ENCODE results near the gene SLC43A3.
"Not testable (repeated sequence)": the region's sequence is repeated elsewhere in the genome, so short reads cannot be mapped to it uniquely, and the experiment has no call there.

SLC43A3 gene

GRCh38 chr11:57459164-57460021, 32.5 kb upstream of the SLC43A3 start:
- Histone ChIP-seq H3K27ac (ENCODE audit: insufficient read depth, low read depth, low read length, poor library complexity, severe bottlenecking) (no peak overlapping the region), H3K27me3 (ENCODE audit: control insufficient read depth, insufficient read depth, low read length, poor library complexity, severe bottlenecking) (peaks cover 68% of the 10 kb centered on the region), H3K36me3 (ENCODE audit: control insufficient read depth, insufficient read depth, low read length) (no peaks in the 10 kb centered on the region), H3K9me3 (ENCODE audit: control insufficient read depth, low read length) (no peaks in the 10 kb centered on the region), H3K4me3 (ENCODE audit: insufficient read depth, low read depth, low read length) (peak overlapping the region; percentile 46), H3K4me1 (ENCODE audit: control insufficient read depth, insufficient read depth, low read length) (peaks cover 37% of the 10 kb centered on the region)
- WGBS, 2 experiments: 1% methylated on average over 61 to 62 of the region's 62 CpGs

GRCh38 chr11:57458410-57459163, 31.7 kb upstream of the SLC43A3 start:
- no peak overlapping the region for H3K27ac ChIP-seq (ENCODE audit: insufficient read depth, low read depth, low read length, poor library complexity, severe bottlenecking)
- peaks cover 68% of the 10 kb centered on the region for H3K27me3 ChIP-seq (ENCODE audit: control insufficient read depth, insufficient read depth, low read length, poor library complexity, severe bottlenecking)
- H3K36me3 ChIP-seq (ENCODE audit: control insufficient read depth, insufficient read depth, low read length): no peaks in the 10 kb centered on the region
- H3K4me3 ChIP-seq (ENCODE audit: insufficient read depth, low read depth, low read length): no peak overlapping the region
- peaks cover 30% of the 10 kb centered on the region for H3K4me1 ChIP-seq (ENCODE audit: control insufficient read depth, insufficient read depth, low read length)
- WGBS, 2 experiments: 1% methylated on average over 41 to 44 of the region's 44 CpGs
- H3K9me3 ChIP-seq (ENCODE audit: control insufficient read depth, low read length): no peaks in the 10 kb centered on the region

- H3K4me3 ChIP-seq (ENCODE audit: insufficient read depth, low read depth, low read length): no peak overlapping the region
- H3K27ac ChIP-seq (ENCODE audit: insufficient read depth, low read depth, low read length, poor library complexity, severe bottlenecking): no peak overlapping the region
- H3K36me3 ChIP-seq (ENCODE audit: control insufficient read depth, insufficient read depth, low read length): no peaks in the 10 kb centered on the region
- 1 to 2% methylated on average over 16 of the region's 16 CpGs for WGBS, 2 experiments
- H3K9me3 ChIP-seq (ENCODE audit: control insufficient read depth, low read length): no peaks in the 10 kb centered on the region
- H3K4me1 ChIP-seq (ENCODE audit: control insufficient read depth, insufficient read depth, low read length): peaks cover 24% of the 10 kb centered on the region
- H3K27me3 ChIP-seq (ENCODE audit: control insufficient read depth, insufficient read depth, low read length, poor library complexity, severe bottlenecking): peaks cover 68% of the 10 kb centered on the region
These were observed 31.1 kb upstream of the SLC43A3 start for GRCh38 chr11:57458060-57458409.

- 0 to 1% methylated on average over 5 of the region's 7 CpGs for WGBS, 2 experiments
- no peaks in the 10 kb centered on the region for H3K9me3 ChIP-seq (ENCODE audit: control insufficient read depth, low read length)
- no peaks in the 10 kb centered on the region for H3K36me3 ChIP-seq (ENCODE audit: control insufficient read depth, insufficient read depth, low read length)
- H3K4me1 ChIP-seq (ENCODE audit: control insufficient read depth, insufficient read depth, low read length): peaks cover 23% of the 10 kb centered on the region
- no peak overlapping the region for H3K27ac ChIP-seq (ENCODE audit: insufficient read depth, low read depth, low read length, poor library complexity, severe bottlenecking)
- H3K4me3 ChIP-seq (ENCODE audit: insufficient read depth, low read depth, low read length): no peak overlapping the region
- H3K27me3 ChIP-seq (ENCODE audit: control insufficient read depth, insufficient read depth, low read length, poor library complexity, severe bottlenecking): peaks cover 72% of the 10 kb centered on the region
These were observed 30.7 kb upstream of the SLC43A3 start for GRCh38 chr11:57457643-57458023.

- Histone ChIP-seq H3K9me3 (ENCODE audit: control insufficient read depth, low read length) (no peaks in the 10 kb centered on the region), H3K27me3 (ENCODE audit: control insufficient read depth, insufficient read depth, low read length, poor library complexity, severe bottlenecking) (peaks cover 72% of the 10 kb centered on the region), H3K4me3 (ENCODE audit: insufficient read depth, low read depth, low read length) (no peak overlapping the region), H3K36me3 (ENCODE audit: control insufficient read depth, insufficient read depth, low read length) (no peaks in the 10 kb centered on the region), H3K4me1 (ENCODE audit: control insufficient read depth, insufficient read depth, low read length) (peaks cover 23% of the 10 kb centered on the region), H3K27ac (ENCODE audit: insufficient read depth, low read depth, low read length, poor library complexity, severe bottlenecking) (no peak overlapping the region)
- WGBS, 2 experiments: 17% methylated on average over 19 of the region's 19 CpGs
These were observed 30.2 kb upstream of the SLC43A3 start for GRCh38 chr11:57456960-57457642.

- Histone ChIP-seq H3K27me3 (ENCODE audit: control insufficient read depth, insufficient read depth, low read length, poor library complexity, severe bottlenecking) (peaks cover 52% of the 10 kb centered on the region), H3K4me1 (ENCODE audit: control insufficient read depth, insufficient read depth, low read length) (peaks cover 4% of the 10 kb centered on the region), H3K27ac (ENCODE audit: insufficient read depth, low read depth, low read length, poor library complexity, severe bottlenecking) (no peak overlapping the region), H3K9me3 (ENCODE audit: control insufficient read depth, low read length) (no peaks in the 10 kb centered on the region), H3K36me3 (ENCODE audit: control insufficient read depth, insufficient read depth, low read length) (no peaks in the 10 kb centered on the region), H3K4me3 (ENCODE audit: insufficient read depth, low read depth, low read length) (no peak overlapping the region)
- 84 to 90% methylated on average over 2 of the region's 2 CpGs for WGBS, 2 experiments
These were observed 26.7 kb upstream of the SLC43A3 start for GRCh38 chr11:57453543-57454177.

- Histone ChIP-seq H3K36me3 (ENCODE audit: control insufficient read depth, insufficient read depth, low read length) (no peaks in the 10 kb centered on the region), H3K4me3 (ENCODE audit: insufficient read depth, low read depth, low read length) (no peak overlapping the region), H3K27me3 (ENCODE audit: control insufficient read depth, insufficient read depth, low read length, poor library complexity, severe bottlenecking) (peaks cover 4% of the 10 kb centered on the region), H3K27ac (ENCODE audit: insufficient read depth, low read depth, low read length, poor library complexity, severe bottlenecking) (no peak overlapping the region), H3K9me3 (ENCODE audit: control insufficient read depth, low read length) (no peaks in the 10 kb centered on the region), H3K4me1 (ENCODE audit: control insufficient read depth, insufficient read depth, low read length) (no peaks in the 10 kb centered on the region)
- 86 to 87% methylated on average over 1 of the region's 1 CpG for WGBS, 2 experiments
These were observed 19.1 kb upstream of the SLC43A3 start for GRCh38 chr11:57446055-57446454.

GRCh38 chr11:57445122-57445394, 18.1 kb upstream of the SLC43A3 start:
- 84% methylated on average over 9 of the region's 9 CpGs for WGBS, 2 experiments
- H3K27me3 ChIP-seq (ENCODE audit: control insufficient read depth, insufficient read depth, low read length, poor library complexity, severe bottlenecking); H3K9me3 ChIP-seq (ENCODE audit: control insufficient read depth, low read length); H3K4me3 ChIP-seq (ENCODE audit: insufficient read depth, low read depth, low read length); H3K4me1 ChIP-seq (ENCODE audit: control insufficient read depth, insufficient read depth, low read length); H3K27ac ChIP-seq (ENCODE audit: insufficient read depth, low read depth, low read length, poor library complexity, severe bottlenecking); H3K36me3 ChIP-seq (ENCODE audit: control insufficient read depth, insufficient read depth, low read length): not testable (repeated sequence)

- Histone ChIP-seq H3K4me3 (ENCODE audit: insufficient read depth, low read depth, low read length) (no peak overlapping the region), H3K9me3 (ENCODE audit: control insufficient read depth, low read length) (no peaks in the 10 kb centered on the region), H3K27me3 (ENCODE audit: control insufficient read depth, insufficient read depth, low read length, poor library complexity, severe bottlenecking) (no peaks in the 10 kb centered on the region), H3K4me1 (ENCODE audit: control insufficient read depth, insufficient read depth, low read length) (no peaks in the 10 kb centered on the region), H3K36me3 (ENCODE audit: control insufficient read depth, insufficient read depth, low read length) (no peaks in the 10 kb centered on the region), H3K27ac (ENCODE audit: insufficient read depth, low read depth, low read length, poor library complexity, severe bottlenecking) (no peak overlapping the region)
- 89 to 93% methylated on average over 9 of the region's 9 CpGs for WGBS, 2 experiments
These were observed 17.6 kb upstream of the SLC43A3 start for GRCh38 chr11:57444362-57445121.
